SK-MEL-5 (cell line): ENCODE data around the gene NOL3. TPM values are rescaled to one million over a fixed set of nuclear protein-coding genes. Genes with fewer than 3 reads are reported as not detected.

Source experiments
- DNase-seq: peaks from one replicate; pipeline ENCODE4 v3.0.0-alpha.2; 2016; ENCODE audit warnings: low read depth, low spot score
- in situ Hi-C: cut with HindIII; loops from 2 replicates; pipeline ENCODE4 v1.10.0; 2016; ENCODE audit warnings: low sequenced_read_pairs, high pct_unique_total_duplicates, low pct_unique_long_range_greater_than_20kb
- total RNA-seq: library from RNA; depleted of rRNA; stranded (reverse); fragments of >200 nt; shearing (Covaris generic); gene quantifications from 2 replicates; pipeline ENCODE4 v1.2.3, GENCODE V29; 2014

Gene NOL3
- total RNA-seq, 1 experiment from 2014 or later: 7.8 TPM

DNA sequence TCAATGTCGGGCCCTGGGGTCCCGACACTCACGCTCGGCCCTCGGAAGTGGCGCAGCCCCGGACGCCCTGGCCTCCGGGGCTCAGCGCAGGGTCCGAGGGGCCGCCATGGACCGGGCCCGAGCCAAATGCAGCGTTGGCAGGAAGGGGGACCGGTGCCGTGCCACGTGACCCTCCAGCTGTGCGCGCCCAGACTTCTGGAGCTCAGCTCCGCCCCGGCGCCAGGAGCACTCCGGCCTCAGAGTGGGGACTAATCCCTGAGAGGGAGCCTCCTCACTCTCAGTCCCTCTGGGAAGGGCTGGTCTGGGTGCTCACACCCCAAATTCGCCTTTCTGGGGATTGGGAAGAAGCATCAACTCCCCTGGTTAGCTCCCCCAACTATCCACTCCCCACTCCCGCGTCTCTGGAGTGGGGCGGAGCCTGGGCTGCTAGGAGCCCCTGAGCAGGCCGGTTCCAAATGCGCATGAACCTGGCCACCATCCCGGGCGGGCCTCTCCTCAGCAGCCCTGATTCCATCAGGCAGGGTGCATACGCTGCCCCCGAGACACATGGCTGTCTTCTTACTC lies 19.4 kb upstream of the NOL3 start, which contains the start of gene B3GNT9:
TSS of gene B3GNT9 (minus strand) at position 166 of the 564 bp plus-strand sequence. CDS start 513 bp downstream, outside the sequence.
- DNase-seq: no peak
- in situ Hi-C loops: no loop called here

DNA sequence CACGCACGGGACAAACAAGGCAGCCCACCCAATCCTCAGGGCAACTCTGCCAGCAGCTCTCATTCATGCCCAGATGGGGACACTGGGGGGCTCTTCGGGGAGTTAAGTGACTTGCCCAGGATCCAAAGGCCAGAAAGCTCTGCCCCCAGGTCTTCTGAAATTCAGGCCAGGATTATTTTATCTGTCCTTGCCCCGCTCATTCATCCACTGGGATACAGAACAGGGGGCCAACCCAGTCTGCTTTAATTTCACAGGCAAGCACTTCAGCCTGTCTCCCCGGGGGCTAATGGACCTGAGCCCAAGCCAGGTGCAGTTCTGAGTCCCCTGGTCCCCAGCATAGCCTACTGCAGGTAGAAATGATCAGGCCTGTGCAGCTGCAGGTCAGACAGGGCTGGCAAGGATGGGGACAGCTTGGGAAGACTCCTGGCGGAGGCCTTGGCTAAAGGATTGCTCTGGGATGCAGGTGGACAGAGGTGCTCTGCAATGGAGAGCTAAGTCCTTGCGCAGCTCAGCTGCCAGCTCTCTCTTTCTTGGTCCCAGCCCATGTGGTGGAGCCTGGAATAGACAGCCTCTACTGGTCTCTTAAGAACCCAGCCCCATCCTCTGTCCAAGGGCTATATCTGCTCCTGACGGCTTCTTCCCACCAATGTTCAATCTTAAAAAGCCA lies 18.8 kb upstream of the NOL3 start:
- DNase-seq: no peak
- in situ Hi-C loops: no loop called here

DNA sequence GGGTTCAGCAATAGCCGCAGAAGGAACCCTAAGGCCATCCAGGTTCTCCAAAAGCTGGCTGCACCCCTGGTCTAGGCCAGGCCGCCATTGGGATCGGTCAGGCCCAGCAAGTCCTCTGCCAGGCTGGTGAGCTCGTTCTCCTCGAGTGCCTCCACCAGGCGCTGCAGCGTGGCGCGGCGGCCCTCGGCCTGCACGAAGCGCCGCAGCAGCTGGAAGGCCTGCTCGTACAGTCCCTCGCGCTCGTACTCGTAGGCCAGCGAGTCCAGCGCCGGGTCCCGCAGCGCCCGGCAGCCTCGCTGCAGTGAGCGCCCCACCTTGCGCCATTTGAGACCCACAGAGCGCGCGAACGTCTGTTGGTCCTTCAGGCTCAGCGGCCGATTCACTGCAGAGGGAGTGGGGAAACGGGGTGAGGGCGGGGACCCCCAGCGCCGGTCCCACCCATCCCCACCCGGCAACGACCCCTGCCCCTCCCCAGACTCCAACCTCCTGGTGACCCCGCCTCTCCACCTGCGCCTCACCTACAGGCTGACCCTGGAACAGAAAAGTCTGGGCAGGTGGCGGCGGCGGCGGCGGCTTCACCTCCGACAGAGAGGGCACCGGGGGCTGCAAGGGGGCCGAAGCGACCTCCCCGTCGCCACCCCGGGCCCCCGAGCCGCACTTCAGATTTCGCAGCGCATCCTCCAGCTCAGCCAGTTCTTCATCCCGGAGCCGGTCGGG lies 15.6 kb upstream of the NOL3 start:
- in situ Hi-C loops: no loop called here
- no peak for DNase-seq

DNA sequence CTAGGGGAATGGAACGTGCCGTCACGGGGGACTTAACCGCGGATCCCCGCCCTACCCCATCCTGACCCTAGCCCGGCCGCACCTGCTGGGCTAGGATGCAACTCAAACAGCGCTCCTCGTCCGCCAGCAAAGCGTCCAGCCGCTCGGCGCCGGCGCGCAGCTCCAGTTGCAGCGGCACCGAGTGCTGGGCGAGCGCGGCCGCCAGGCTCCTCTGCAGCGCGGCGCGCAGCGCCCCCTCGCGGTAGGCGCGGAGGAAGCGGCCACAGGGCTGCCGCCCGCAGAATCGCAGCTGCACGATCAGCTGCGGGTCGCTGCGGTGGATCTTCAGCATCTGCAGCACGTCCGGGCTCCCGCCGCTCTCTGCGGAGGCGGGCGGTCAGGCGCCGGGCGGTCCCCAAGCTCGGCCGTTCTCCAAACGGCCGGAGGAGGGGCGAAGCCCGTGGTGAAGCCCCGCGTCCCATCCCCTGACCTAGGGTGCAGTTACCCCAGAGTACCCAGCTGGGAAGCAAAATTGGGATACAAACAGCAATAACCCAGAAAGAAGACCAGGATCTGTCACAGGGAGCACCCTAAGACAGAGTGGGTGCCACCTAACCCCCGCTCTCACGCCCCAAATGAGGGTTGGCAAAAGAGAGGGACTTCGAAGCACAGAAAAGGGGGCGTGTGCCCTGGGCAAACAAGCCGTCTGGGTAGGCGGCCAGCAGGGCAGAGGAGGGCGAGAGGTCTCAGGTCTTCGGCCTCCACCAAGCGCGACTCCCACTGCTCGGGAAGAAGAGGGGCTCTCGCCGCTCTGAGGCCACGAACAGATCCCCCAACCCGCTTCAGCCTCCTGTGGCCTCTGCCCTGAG lies 14.8 kb upstream of the NOL3 start:
- DNase-seq: peak; percentile 47
- in situ Hi-C loops: no loop called here

DNA sequence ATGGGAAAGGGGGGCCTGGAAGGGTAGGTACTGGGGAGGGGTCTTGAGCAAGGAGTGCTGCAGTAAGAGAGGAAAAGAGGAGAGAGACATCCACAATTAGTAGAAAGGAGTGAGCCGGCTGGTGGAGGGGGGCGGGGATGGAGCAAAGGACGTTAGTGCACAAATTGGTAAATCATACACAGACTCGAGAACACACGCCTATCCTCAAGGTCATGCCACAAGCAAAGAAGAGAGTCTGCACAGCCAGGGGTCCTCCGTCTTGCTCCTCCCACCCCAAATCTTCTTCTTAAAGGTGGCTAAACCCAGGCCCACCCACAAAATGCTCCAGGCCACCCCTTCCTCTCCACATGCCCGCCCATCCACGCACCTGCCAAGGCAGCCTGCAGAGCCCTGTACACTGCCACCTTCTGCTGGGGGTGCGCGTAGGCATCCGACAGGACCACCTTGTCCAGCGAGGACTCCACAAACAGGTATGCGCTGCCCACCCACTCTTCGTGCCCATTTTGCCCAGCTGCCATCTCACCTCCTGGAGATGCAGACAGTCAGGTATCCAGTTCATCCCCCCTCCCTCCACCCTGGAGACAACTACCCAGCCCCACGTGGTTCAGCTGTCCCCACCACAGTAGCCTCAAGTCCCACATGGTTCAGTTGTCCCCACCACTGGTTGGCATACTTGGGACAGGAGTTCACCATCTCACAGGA lies 14.0 kb upstream of the NOL3 start:
- in situ Hi-C loops: no loop called here

DNA sequence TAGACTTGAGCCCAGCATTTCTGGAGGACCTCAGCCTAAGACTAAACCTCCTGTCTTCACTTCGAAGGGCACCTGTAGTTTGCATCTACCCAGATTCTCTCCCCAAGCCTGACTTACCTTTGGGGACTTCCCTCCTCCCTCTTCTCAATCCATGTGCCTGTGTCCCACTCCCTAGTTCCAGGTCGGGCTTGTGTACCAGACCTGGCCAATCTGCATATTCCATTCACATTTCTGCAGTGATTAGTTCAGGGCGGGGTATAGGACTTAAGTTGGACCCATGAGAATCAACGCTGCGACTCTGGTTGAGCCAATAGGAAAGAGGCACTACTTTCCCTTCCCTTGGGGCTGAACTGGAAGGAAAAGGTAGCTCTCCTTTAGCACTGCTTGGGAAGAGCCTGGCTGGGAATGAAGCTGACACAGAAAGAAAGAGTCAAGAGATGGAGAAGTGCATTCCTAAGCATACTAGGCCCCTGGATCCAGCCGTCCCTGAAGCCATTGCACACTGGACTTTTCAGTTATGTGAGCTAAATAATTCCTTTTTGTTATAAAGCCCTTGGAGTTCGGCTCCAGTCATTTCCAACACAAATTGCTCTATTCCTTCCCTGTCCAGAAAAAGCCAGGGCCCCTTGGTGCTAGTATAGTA lies 13.1 kb upstream of the NOL3 start:
- in situ Hi-C loops: no loop called here
- no peak for DNase-seq

More for the DNA sequence above, 14.0 kb upstream of the NOL3 start:
- DNase-seq: no peak

DNA sequence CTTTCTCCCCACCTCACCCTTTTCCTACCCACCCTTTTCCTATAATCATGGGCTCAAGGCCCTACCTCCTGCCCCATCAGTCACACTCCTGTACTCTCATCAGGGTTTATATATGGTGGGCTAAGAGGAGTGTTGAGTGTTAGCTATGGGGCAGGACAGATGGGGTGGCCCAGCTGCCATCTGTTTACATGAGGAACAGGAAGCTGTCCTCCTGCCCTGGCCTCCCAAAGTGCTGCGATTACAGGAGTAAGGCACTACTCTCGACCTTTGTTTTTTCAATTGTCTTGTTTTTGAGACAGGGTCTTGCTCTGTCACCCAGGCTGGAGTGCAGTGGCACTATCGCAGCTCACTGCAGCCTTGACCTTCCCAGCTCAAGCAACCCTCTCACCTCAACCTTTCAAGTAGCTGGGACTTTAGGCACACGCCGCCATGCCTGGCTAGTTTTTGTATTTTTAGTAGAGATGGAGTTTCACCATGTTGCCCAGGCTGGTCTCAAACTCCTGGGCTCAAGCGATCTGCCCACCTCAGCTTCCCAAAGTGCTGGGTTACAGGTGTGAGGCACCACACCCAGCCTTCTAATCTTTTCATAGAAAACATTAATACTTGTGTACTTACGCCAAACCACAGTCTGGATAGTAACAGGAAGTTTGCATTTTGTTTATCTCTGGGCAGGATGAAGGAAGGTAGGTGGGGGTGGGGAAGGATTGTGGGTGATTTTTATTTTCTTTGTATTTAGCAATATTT lies 12.3 kb upstream of the NOL3 start:
- in situ Hi-C loops: no loop called here
- no peak for DNase-seq

DNA sequence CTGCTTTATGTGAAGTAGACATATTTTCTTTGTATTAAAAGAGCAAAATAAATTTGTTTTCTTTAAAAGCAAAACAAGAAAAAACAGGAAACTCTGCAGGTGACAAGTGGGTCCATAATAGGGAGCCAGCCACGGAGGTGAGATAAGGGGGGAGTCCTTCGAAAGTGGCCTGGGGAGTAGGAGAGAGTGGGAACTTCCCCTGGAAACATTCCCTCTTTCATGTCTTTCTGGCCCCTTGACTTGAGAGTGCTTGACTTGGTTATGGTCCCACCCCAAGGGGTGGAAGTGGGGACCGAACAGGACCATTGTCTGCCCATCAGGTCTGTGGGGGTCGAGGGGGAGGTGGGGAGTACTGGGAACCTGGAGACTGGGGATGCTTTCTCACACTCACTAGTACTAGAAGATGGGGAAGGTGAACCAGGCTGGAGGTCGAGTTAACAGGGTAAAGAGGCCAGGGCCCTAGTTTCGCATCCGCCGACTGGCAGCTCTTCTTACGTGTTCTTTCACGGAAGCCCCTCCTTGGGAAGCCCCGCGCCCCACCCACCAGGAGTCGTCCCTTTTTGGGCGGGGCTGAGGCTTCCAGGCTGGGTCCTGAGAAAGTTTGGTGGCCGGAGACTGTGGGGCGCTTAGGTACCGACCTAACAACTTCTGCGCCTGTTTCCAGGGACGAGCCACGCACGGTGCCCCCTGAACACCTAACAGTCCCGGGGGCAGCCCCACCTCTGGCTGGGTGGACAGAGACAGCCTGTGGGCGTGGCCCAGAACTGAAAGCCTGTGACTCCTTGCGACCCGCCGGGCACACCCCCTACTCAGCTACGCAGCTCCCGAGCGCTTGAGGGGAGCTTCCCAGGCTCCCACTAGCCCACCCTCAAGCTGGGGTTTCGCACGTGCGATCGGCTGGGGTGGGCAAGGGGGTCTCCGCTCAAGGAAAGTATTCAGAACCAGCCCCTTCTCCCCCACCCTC lies 11.4 kb upstream of the NOL3 start:
- in situ Hi-C loops: no loop called here
- peak; percentile 59 for DNase-seq

DNA sequence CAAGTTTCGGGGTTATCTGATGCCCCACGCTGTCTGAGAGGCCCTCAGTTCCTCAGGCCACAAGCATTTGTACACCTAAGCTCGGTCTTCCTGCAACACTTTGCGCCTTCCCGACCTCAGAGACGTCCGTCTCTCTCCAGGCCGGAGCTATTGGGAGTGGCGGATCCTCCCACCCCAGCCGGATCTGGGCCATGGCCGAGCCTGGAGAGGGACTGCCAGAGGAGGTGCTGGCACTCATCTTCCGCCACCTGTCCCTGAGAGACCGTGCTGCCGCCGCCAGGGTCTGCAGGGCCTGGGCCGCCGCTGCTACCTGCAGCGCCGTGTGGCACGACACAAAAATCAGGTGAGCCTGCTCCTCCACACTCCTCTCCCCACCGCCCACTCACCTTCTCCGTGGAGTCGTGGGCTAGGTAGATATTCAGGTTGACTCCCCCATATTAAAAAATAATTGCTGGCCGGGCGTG lies 8.7 kb upstream of the NOL3 start:
- no peak for DNase-seq
- in situ Hi-C loops: no loop called here

DNA sequence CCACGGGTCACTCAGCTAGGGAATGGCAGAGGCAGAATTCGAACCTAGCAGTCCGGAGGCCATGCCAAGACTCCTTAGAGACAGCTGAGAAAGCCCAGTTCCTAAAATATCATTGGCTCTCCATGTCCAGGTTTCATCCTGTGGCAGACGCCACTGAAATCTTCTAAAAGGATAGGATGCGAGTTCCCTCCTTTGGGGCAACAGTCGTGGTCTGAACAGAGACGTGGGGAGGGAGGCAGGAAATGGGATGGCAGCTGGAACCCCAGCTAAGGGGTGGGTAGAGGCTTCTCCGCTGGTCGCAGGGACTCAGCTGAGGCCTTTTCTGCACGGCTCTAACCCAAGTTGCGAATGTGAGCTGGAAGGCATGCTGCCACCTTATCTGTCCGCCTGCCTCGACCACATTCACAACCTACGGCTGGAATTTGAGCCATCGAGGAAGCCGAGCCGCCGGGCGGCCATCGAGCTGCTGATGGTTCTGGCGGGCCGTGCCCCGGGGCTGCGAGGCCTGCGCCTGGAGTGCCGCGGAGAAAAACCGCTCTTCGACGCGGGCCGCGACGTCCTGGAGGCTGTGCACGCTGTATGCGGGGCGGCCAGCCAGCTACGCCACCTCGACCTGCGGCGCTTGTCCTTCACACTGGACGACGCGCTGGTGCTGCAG lies 7.7 kb upstream of the NOL3 start:
- peak; percentile 42 for DNase-seq
- in situ Hi-C loops: no loop called here

DNA sequence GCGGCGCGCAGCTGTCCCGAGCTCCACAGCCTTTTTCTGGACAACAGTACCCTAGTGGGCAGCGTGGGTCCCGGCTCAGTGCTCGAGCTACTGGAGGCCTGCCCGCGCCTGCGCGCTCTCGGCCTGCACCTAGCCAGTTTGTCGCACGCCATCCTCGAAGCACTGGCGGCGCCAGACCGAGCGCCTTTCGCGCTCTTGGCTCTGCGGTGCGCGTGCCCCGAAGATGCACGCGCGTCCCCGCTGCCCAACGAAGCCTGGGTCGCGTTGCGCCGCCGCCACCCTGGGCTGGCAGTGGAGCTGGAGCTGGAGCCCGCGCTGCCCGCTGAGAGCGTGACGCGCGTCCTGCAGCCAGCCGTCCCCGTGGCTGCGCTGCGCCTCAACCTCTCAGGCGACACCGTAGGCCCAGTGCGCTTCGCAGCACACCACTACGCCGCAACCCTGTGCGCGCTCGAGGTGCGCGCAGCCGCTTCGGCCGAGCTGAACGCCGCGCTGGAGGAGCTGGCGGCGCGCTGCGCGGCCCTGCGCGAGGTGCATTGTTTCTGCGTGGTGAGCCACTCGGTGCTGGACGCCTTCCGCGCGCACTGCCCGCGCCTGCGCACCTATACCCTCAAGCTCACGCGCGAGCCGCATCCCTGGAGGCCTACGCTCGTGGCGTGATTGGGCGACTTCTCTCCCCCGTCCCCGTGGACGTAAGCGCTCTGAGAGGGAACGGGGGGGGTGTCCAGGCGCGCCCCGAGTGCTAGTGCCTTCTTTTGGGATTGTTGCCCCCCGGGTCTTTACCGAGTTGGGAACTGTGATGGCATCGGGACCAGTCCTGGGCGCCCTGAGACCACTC lies 7.0 kb upstream of the NOL3 start:
- no peak for DNase-seq
- in situ Hi-C loops: no loop called here

DNA sequence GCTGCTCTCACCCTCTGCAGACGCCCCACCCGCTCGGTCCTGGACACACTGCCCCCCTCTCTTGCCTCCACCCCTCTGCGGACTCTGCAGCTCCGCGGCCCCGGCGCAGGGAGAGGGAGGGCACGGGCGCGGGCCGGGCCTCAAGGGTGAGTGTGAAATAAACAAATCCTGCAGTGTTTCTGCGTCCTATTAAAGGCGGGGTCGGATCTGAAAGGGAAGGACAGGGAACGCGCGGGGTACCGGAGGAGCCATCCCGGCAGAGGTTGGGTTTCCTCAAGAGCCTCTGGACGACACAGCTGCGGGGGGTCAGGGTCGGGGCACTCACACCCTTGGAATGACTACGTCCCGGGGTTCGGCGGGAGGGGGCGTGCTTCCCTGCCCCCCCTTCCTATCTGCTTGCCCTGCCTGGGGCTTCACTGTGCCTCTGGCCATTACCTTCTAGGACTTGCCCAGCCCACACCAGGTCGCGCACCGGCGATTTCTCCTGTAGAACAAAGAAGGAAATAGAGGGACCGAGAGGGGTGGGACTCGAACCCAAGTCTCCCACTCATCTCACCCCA lies 6.3 kb upstream of the NOL3 start:
- in situ Hi-C loops: no loop called here

DNA sequence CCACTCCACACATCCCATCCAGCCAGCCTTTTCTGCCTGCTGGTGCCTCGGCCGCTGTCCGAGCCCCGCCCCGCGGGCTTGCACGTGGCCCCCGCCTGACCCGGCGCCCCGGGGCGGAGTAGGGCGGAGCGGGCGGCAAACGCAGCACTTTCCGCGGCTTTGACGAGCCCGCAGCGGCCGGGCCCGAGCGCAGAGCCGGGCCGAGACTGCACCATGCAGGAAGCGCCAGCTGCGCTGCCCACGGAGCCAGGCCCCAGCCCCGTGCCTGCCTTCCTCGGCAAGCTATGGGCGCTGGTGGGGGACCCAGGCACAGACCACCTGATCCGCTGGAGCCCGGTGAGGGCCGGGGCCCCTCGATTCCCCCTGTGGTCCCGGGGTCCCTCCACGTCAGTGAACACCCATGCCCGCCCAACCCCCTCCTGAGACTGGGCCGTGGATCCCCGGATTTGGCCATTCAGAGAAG lies 5.7 kb upstream of the NOL3 start, which contains the start of gene HSF4:
TSS of gene HSF4 (plus strand) at position 147 of the 463 bp plus-strand sequence. CDS start at position 214, 67 bp downstream.
- in situ Hi-C loops: no loop called here

More for the DNA sequence above, 6.3 kb upstream of the NOL3 start:
- peak; percentile 21 for DNase-seq

More for the DNA sequence above, 5.7 kb upstream of the NOL3 start, which contains the start of gene HSF4:
- peak; percentile 61 for DNase-seq
